GM06990 (cell line): ENCODE measurements around the gene CD248.

Experiments used
- DNase-seq: peaks from one replicate; pipeline ENCODE4 v3.0.0-alpha.2; 2011; ENCODE audit not compliant: insufficient read length; ENCODE audit errors: extremely low read depth
- H3K27me3 ChIP-seq: replicated peaks from 2 replicates; pipeline ENCODE4 v1.6.0; 2011; ENCODE audit warnings: low read length; ENCODE audit not compliant: control insufficient read depth, insufficient read depth
- H3K36me3 ChIP-seq: 2 replicates; pipeline ENCODE4 v1.5.1; 2011; ENCODE audit warnings: low read length; ENCODE audit not compliant: control insufficient read depth, insufficient read depth
- H3K4me3 ChIP-seq: replicated peaks from 2 replicates; pipeline ENCODE4 v1.5.1; 2011; ENCODE audit warnings: low read depth, mild to moderate bottlenecking, control low read depth, low read length
- TF ChIP-seq, protein P1 (sequence below): IDR thresholded peaks from 2 replicates; pipeline ENCODE4 v1.5.1; 2011; ENCODE audit warnings: low read length, control low read depth, mild to moderate bottlenecking, inconsistent platforms; ENCODE audit not compliant: insufficient read depth, poor library complexity, severe bottlenecking

CD248 gene

GRCh38 chr11:66287889-66288670 is 28.8 kb downstream of the CD248 start:
- H3K4me3 ChIP-seq = peak overlapping the region; percentile 71
- TF ChIP-seq, protein P1, sequence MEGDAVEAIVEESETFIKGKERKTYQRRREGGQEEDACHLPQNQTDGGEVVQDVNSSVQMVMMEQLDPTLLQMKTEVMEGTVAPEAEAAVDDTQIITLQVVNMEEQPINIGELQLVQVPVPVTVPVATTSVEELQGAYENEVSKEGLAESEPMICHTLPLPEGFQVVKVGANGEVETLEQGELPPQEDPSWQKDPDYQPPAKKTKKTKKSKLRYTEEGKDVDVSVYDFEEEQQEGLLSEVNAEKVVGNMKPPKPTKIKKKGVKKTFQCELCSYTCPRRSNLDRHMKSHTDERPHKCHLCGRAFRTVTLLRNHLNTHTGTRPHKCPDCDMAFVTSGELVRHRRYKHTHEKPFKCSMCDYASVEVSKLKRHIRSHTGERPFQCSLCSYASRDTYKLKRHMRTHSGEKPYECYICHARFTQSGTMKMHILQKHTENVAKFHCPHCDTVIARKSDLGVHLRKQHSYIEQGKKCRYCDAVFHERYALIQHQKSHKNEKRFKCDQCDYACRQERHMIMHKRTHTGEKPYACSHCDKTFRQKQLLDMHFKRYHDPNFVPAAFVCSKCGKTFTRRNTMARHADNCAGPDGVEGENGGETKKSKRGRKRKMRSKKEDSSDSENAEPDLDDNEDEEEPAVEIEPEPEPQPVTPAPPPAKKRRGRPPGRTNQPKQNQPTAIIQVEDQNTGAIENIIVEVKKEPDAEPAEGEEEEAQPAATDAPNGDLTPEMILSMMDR = no peak
- peaks cover under 1% of the 10 kb centered on the region for H3K27me3 ChIP-seq
- DNase-seq = no peak
- H3K36me3 ChIP-seq = peaks cover 12% of the 10 kb centered on the region

DNA sequence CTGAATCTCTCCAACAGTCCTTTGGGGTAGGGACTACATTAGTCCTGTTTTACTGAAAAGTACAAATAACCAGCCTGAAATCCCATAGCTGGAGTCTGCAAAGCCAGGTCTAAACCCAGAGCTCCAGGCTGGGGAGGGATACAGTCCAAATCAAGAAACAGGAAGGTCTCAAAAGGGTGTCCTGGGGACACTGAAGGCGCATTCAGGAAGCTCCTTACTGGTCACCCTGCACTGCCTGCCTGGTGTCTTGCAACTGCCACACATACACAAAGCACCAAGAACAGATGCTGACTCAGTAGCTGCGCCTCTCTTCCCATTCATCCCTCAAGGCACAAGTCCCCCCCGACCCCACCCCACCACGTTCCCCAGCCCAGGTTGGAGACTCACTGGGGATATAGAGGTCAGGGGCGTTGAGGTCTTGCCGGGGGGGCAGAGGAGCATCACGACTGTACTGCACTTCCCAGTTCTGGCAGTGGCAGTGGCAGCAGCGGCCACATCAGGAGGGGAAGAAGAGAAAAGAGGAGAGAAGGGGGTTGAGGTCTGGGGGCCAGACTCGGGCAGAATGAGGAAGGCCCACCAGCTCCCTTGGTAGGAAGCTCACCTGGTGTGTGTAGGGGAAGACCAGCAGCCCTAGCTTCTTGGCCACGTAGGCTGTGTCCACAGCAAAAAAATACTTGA is 29.5 kb downstream of the CD248 start:
- TF ChIP-seq, protein P1 = no peak
- Histone ChIP-seq H3K36me3 (peaks cover 12% of the 10 kb centered on the region), H3K27me3 (no peaks in the 10 kb centered on the region; the same call in none of the 2 replicates), H3K4me3 (peak overlapping the region; percentile 71)
- DNase-seq = no peak

DNA sequence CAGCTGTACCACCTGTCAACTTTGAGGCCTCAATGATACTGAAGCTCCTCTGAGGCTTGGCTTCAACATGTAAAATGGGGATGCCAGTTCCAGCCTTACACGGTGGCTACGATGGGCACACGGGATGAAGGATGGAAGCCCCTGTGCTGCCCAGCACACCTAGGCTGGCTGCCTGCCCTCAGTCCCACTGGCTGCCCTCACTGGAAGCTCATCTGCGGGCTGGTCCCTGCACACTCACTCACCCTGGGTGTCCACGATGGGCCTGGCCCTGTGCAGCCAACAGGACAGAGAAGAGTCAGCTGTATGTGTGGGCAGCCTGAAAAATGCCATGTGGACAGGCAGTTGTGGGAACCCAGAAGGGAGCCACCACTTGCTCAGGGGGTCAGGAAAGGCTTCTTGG is 30.1 kb downstream of the CD248 start:
- no peaks in the 10 kb centered on the region; the same call in 1 of the 2 replicates for H3K27me3 ChIP-seq
- TF ChIP-seq, protein P1 = no peak
- no peak for DNase-seq
- no peak overlapping the region for H3K4me3 ChIP-seq
- peaks cover 12% of the 10 kb centered on the region for H3K36me3 ChIP-seq

- Histone ChIP-seq H3K36me3 (peaks cover 12% of the 10 kb centered on the region), H3K27me3 (no peaks in the 10 kb centered on the region), H3K4me3 (no peak overlapping the region)
- TF ChIP-seq, protein P1 = no peak
- DNase-seq = no peak
Measured at GRCh38 chr11:66285250-66285947, 31.4 kb downstream of the CD248 start.

GRCh38 chr11:66284526-66285078 is 32.2 kb downstream of the CD248 start:
- no peak for DNase-seq
- no peaks in the 10 kb centered on the region for H3K27me3 ChIP-seq
- TF ChIP-seq, protein P1 = no peak
- no peak overlapping the region for H3K4me3 ChIP-seq
- peaks cover 12% of the 10 kb centered on the region for H3K36me3 ChIP-seq
